ENCODE measurements around the gene UNKL.

Gene UNKL

GRCh38 chr16:1455190-1456171 lies 41.0 kb upstream of the UNKL start:
- FAIRE-seq (no peak), DNase-seq (ENCODE audit: insufficient read length, low spot score) (no peak)
- TF ChIP-seq POLR2A (IDR thresholded peaks at IDR 0.05; ENCODE audit: low read depth, low read length) = no peak
- no peak for TF ChIP-seq POU2F2 (IDR thresholded peaks at IDR 0.05; ENCODE audit: low read depth, low read length)
- no peak for TF ChIP-seq POLR2AphosphoS5 (IDR thresholded peaks at IDR 0.05; ENCODE audit: low read depth, low read length)
- TF ChIP-seq SPI1 (IDR thresholded peaks at IDR 0.05; ENCODE audit: low read depth, low read length) = no peak
- TF ChIP-seq PAX5 (IDR thresholded peaks at IDR 0.05; ENCODE audit: insufficient read depth, low read length, severe bottlenecking) = no peak
- TF ChIP-seq TAF1 (IDR thresholded peaks at IDR 0.05; ENCODE audit: low read depth, low read length) = no peak

GRCh38 chr16:1454561-1454960 lies 40.1 kb upstream of the UNKL start:
- TF ChIP-seq TAF1 (IDR thresholded peaks at IDR 0.05; ENCODE audit: low read depth, low read length) = no peak
- no peak for TF ChIP-seq SPI1 (IDR thresholded peaks at IDR 0.05; ENCODE audit: low read depth, low read length)
- TF ChIP-seq POU2F2 (IDR thresholded peaks at IDR 0.05; ENCODE audit: low read depth, low read length) = no peak
- TF ChIP-seq POLR2AphosphoS5 (IDR thresholded peaks at IDR 0.05; ENCODE audit: low read depth, low read length) = no peak
- DNase-seq (ENCODE audit: insufficient read length, low spot score) (no peak), FAIRE-seq (no peak)

GRCh38 chr16:1453316-1453715 lies 38.8 kb upstream of the UNKL start:
- FAIRE-seq = no peak

GRCh38 chr16:1452530-1452929 lies 38.0 kb upstream of the UNKL start:
- DNase-seq (ENCODE audit: insufficient read length, low spot score) (no peak), FAIRE-seq (no peak)
- TF ChIP-seq POU2F2 (IDR thresholded peaks at IDR 0.05; ENCODE audit: low read depth, low read length) (no peak), POLR2AphosphoS5 (IDR thresholded peaks at IDR 0.05; ENCODE audit: low read depth, low read length) (no peak), PAX5 (IDR thresholded peaks at IDR 0.05; ENCODE audit: insufficient read depth, low read length, severe bottlenecking) (no peak), TAF1 (IDR thresholded peaks at IDR 0.05; ENCODE audit: low read depth, low read length) (no peak), POLR2A (IDR thresholded peaks at IDR 0.05; ENCODE audit: low read depth, low read length) (no peak), SPI1 (IDR thresholded peaks at IDR 0.05; ENCODE audit: low read depth, low read length) (no peak)

More at GRCh38 chr16:1453316-1453715, 38.8 kb upstream of the UNKL start:
- DNase-seq (ENCODE audit: insufficient read length, low spot score) = no peak
- TF ChIP-seq SPI1 (IDR thresholded peaks at IDR 0.05; ENCODE audit: low read depth, low read length) = no peak
- TF ChIP-seq POLR2AphosphoS5 (IDR thresholded peaks at IDR 0.05; ENCODE audit: low read depth, low read length) = no peak
- TF ChIP-seq PAX5 (IDR thresholded peaks at IDR 0.05; ENCODE audit: insufficient read depth, low read length, severe bottlenecking) = no peak
- TF ChIP-seq POU2F2 (IDR thresholded peaks at IDR 0.05; ENCODE audit: low read depth, low read length) = no peak
- no peak for TF ChIP-seq POLR2A (IDR thresholded peaks at IDR 0.05; ENCODE audit: low read depth, low read length)
- no peak for TF ChIP-seq TAF1 (IDR thresholded peaks at IDR 0.05; ENCODE audit: low read depth, low read length)

GRCh38 chr16:1451702-1452392 lies 37.3 kb upstream of the UNKL start:
- DNase-seq (ENCODE audit: insufficient read length, low spot score) = no peak
- FAIRE-seq = no peak
- TF ChIP-seq POLR2A (IDR thresholded peaks at IDR 0.05; ENCODE audit: low read depth, low read length) (no peak), POLR2AphosphoS5 (IDR thresholded peaks at IDR 0.05; ENCODE audit: low read depth, low read length) (no peak), SPI1 (IDR thresholded peaks at IDR 0.05; ENCODE audit: low read depth, low read length) (no peak), PAX5 (IDR thresholded peaks at IDR 0.05; ENCODE audit: insufficient read depth, low read length, severe bottlenecking) (no peak), POU2F2 (IDR thresholded peaks at IDR 0.05; ENCODE audit: low read depth, low read length) (no peak), TAF1 (IDR thresholded peaks at IDR 0.05; ENCODE audit: low read depth, low read length) (no peak)

- FAIRE-seq (no peak), DNase-seq (ENCODE audit: insufficient read length, low spot score) (no peak)
- TF ChIP-seq POU2F2 (IDR thresholded peaks at IDR 0.05; ENCODE audit: low read depth, low read length) = no peak
- TF ChIP-seq SPI1 (IDR thresholded peaks at IDR 0.05; ENCODE audit: low read depth, low read length) = no peak
- no peak for TF ChIP-seq POLR2AphosphoS5 (IDR thresholded peaks at IDR 0.05; ENCODE audit: low read depth, low read length)
- no peak for TF ChIP-seq POLR2A (IDR thresholded peaks at IDR 0.05; ENCODE audit: low read depth, low read length)
- no peak for TF ChIP-seq TAF1 (IDR thresholded peaks at IDR 0.05; ENCODE audit: low read depth, low read length)
- TF ChIP-seq PAX5 (IDR thresholded peaks at IDR 0.05; ENCODE audit: insufficient read depth, low read length, severe bottlenecking) = no peak
Observed at GRCh38 chr16:1450841-1451240, 36.3 kb upstream of the UNKL start.

GRCh38 chr16:1450218-1450617 lies 35.7 kb upstream of the UNKL start:
- FAIRE-seq (no peak), DNase-seq (ENCODE audit: insufficient read length, low spot score) (no peak)
- TF ChIP-seq SPI1 (IDR thresholded peaks at IDR 0.05; ENCODE audit: low read depth, low read length) (no peak), PAX5 (IDR thresholded peaks at IDR 0.05; ENCODE audit: insufficient read depth, low read length, severe bottlenecking) (no peak), POLR2AphosphoS5 (IDR thresholded peaks at IDR 0.05; ENCODE audit: low read depth, low read length) (no peak), TAF1 (IDR thresholded peaks at IDR 0.05; ENCODE audit: low read depth, low read length) (no peak)

GRCh38 chr16:1449201-1449788 lies 34.8 kb upstream of the UNKL start:
- no peak for DNase-seq (ENCODE audit: insufficient read length, low spot score)
- FAIRE-seq = no peak
- no peak for TF ChIP-seq POLR2A (IDR thresholded peaks at IDR 0.05; ENCODE audit: low read depth, low read length)
- no peak for TF ChIP-seq SPI1 (IDR thresholded peaks at IDR 0.05; ENCODE audit: low read depth, low read length)
- no peak for TF ChIP-seq TAF1 (IDR thresholded peaks at IDR 0.05; ENCODE audit: low read depth, low read length)
- TF ChIP-seq PAX5 (IDR thresholded peaks at IDR 0.05; ENCODE audit: insufficient read depth, low read length, severe bottlenecking) = no peak
- TF ChIP-seq POLR2AphosphoS5 (IDR thresholded peaks at IDR 0.05; ENCODE audit: low read depth, low read length) = no peak
- no peak for TF ChIP-seq POU2F2 (IDR thresholded peaks at IDR 0.05; ENCODE audit: low read depth, low read length)
